ENCODE measurements around the gene MMP27. TPM values are rescaled to one million over a fixed set of nuclear protein-coding genes. Genes with fewer than 3 reads are reported as not detected.

MMP27 gene
- total RNA-seq, 1 donor from 2014 or later, result not detected

- Mint-ChIP-seq H3K4me3 (ENCODE audit: unreplicated experiment) (no peak overlapping the region), H3K36me3 (ENCODE audit: unreplicated experiment) (no peaks in the 10 kb centered on the region), H3K9me3 (ENCODE audit: unreplicated experiment) (no peaks in the 10 kb centered on the region), H3K4me1 (ENCODE audit: low read depth, unreplicated experiment) (no peaks in the 10 kb centered on the region), H3K27me3 (ENCODE audit: unreplicated experiment) (no peaks in the 10 kb centered on the region), H3K27ac (ENCODE audit: unreplicated experiment) (no peak overlapping the region)
- DNase-seq, result no peak
- TF ChIP-seq, protein P1, sequence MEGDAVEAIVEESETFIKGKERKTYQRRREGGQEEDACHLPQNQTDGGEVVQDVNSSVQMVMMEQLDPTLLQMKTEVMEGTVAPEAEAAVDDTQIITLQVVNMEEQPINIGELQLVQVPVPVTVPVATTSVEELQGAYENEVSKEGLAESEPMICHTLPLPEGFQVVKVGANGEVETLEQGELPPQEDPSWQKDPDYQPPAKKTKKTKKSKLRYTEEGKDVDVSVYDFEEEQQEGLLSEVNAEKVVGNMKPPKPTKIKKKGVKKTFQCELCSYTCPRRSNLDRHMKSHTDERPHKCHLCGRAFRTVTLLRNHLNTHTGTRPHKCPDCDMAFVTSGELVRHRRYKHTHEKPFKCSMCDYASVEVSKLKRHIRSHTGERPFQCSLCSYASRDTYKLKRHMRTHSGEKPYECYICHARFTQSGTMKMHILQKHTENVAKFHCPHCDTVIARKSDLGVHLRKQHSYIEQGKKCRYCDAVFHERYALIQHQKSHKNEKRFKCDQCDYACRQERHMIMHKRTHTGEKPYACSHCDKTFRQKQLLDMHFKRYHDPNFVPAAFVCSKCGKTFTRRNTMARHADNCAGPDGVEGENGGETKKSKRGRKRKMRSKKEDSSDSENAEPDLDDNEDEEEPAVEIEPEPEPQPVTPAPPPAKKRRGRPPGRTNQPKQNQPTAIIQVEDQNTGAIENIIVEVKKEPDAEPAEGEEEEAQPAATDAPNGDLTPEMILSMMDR (IDR thresholded peaks at IDR 0.05; ENCODE audit: partially characterized antibody, unreplicated experiment), result no peak
Measured at GRCh38 chr11:102695201-102695600, 10.4 kb downstream of the MMP27 start.

DNA sequence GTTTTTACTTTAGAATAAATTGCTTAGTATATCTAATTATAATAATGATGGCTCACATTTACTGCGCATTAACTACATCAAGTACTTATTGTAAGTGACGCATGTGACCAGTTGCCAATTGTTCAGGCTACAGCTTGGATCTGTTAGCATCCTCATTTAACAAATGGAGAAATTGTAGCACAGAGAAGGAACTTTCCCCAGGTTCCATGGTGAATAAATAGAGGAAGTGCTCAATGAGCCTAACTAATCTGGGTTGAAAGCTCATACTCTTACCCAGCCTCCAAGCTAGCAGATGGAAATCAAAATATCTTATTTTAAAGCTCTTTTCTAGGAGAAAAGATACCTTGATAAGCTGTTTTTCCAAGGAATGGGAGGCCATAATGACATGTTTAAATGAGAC lies 19.8 kb downstream of the MMP27 start:
- H3K27me3 Mint-ChIP-seq (ENCODE audit: unreplicated experiment), result no peaks in the 10 kb centered on the region
- no peak for DNase-seq
- no peaks in the 10 kb centered on the region for H3K36me3 Mint-ChIP-seq (ENCODE audit: unreplicated experiment)
- H3K4me1 Mint-ChIP-seq (ENCODE audit: low read depth, unreplicated experiment), result no peaks in the 10 kb centered on the region
- peaks cover 2% of the 10 kb centered on the region for H3K9me3 Mint-ChIP-seq (ENCODE audit: unreplicated experiment)
- H3K4me3 Mint-ChIP-seq (ENCODE audit: unreplicated experiment), result no peak overlapping the region
- H3K27ac Mint-ChIP-seq (ENCODE audit: unreplicated experiment), result no peak overlapping the region
- TF ChIP-seq, protein P1 (IDR thresholded peaks at IDR 0.05; ENCODE audit: partially characterized antibody, unreplicated experiment), result no peak

DNA sequence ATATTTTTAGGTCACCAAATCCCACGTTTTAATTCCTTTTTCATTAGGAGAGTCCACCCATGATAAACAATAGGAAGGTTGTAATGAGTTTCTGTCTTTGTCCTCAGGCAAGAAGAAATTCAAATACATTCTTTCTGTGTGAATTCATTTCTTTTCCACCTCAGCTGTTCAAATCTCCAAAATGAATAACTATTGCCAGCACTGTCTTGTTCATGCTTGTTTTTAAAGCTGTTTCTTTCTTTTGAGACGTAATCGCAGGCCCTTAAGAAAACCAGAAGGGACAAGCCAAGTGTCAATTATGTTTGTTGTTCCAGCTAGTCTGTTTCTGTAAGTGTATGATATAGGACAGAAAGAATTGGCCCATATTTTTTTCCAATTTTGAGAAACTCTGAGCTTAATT lies 20.2 kb downstream of the MMP27 start:
- H3K4me3 Mint-ChIP-seq (ENCODE audit: unreplicated experiment), result no peak overlapping the region
- peaks cover 2% of the 10 kb centered on the region for H3K9me3 Mint-ChIP-seq (ENCODE audit: unreplicated experiment)
- H3K36me3 Mint-ChIP-seq (ENCODE audit: unreplicated experiment), result no peaks in the 10 kb centered on the region
- H3K27me3 Mint-ChIP-seq (ENCODE audit: unreplicated experiment), result no peaks in the 10 kb centered on the region
- TF ChIP-seq, protein P1 (IDR thresholded peaks at IDR 0.05; ENCODE audit: partially characterized antibody, unreplicated experiment), result no peak
- no peak for DNase-seq
- no peak overlapping the region for H3K27ac Mint-ChIP-seq (ENCODE audit: unreplicated experiment)
- no peaks in the 10 kb centered on the region for H3K4me1 Mint-ChIP-seq (ENCODE audit: low read depth, unreplicated experiment)

- no peak for DNase-seq
- H3K4me3 Mint-ChIP-seq (ENCODE audit: unreplicated experiment), result no peak overlapping the region
- no peaks in the 10 kb centered on the region for H3K27me3 Mint-ChIP-seq (ENCODE audit: unreplicated experiment)
- no peak overlapping the region for H3K27ac Mint-ChIP-seq (ENCODE audit: unreplicated experiment)
- no peaks in the 10 kb centered on the region for H3K9me3 Mint-ChIP-seq (ENCODE audit: unreplicated experiment)
- TF ChIP-seq, protein P1 (IDR thresholded peaks at IDR 0.05; ENCODE audit: partially characterized antibody, unreplicated experiment), result no peak
- H3K4me1 Mint-ChIP-seq (ENCODE audit: low read depth, unreplicated experiment), result no peaks in the 10 kb centered on the region
- no peaks in the 10 kb centered on the region for H3K36me3 Mint-ChIP-seq (ENCODE audit: unreplicated experiment)
Measured at GRCh38 chr11:102683277-102683676, 22.3 kb downstream of the MMP27 start.

DNA sequence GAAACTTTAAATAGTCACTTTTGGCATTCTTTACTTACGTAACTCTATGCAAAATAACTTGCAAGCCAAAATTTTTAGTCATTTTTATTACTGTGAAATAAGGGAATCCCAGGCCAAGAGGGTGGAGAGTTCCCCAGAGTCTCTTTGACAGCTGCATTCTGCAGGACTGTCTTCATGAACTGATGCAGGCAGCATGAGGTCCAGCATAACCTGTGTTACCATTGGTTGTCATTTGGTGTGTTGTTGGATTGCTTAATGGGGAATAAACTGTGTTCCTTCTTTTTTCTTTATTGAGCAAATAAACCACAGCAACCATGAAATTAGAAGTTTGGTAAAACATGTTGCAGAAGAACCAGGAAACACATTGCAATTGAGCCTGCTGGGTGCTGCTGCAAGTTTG lies 24.6 kb downstream of the MMP27 start:
- TF ChIP-seq, protein P1 (IDR thresholded peaks at IDR 0.05; ENCODE audit: partially characterized antibody, unreplicated experiment), result no peak
- Mint-ChIP-seq H3K27ac (ENCODE audit: unreplicated experiment) (no peak overlapping the region), H3K4me3 (ENCODE audit: unreplicated experiment) (no peak overlapping the region), H3K27me3 (ENCODE audit: unreplicated experiment) (no peaks in the 10 kb centered on the region), H3K4me1 (ENCODE audit: low read depth, unreplicated experiment) (no peaks in the 10 kb centered on the region), H3K36me3 (ENCODE audit: unreplicated experiment) (no peaks in the 10 kb centered on the region), H3K9me3 (ENCODE audit: unreplicated experiment) (peaks cover 2% of the 10 kb centered on the region)
- no peak for DNase-seq
